UCSD-AML1 (cell line): ENCODE results near the gene PITX1.

Source experiments
- DNase-seq: peaks from one replicate; lab custom pipeline; 2025; ENCODE audit not compliant: unreplicated experiment; lab: John Stamatoyannopoulos, UW

The PITX1 gene

DNA sequence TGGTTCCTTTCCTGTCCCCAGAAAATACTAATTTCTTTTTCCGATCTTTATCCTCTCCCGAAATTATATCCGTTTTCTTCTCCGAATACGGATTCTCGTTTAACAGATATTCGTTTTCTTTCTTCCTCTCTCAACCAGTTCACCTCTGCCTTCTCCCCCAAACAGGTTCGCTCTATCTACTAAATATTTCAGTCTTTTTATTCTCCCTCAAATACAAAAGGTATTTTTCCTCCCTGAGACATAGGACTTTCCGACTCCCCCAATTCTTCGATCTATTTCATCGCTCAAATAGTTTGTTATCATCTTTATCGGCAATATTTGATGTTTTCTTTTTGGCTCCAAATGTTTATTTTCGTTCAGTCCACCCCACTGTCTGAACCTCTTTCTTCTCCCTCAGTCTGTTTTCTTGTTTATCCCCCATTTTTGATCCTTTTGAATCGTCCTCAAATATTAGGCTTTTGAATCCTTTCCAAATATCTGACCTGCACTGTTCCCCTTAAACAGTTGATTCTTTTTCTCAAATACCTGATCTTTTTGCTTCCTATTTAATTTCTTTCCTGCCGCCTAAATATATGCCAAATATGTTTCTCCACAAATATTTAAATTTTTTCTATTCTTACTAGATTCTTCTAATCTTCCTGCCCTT is 4.4 kb downstream of the PITX1 start:
- DNase-seq, result no peak

DNA sequence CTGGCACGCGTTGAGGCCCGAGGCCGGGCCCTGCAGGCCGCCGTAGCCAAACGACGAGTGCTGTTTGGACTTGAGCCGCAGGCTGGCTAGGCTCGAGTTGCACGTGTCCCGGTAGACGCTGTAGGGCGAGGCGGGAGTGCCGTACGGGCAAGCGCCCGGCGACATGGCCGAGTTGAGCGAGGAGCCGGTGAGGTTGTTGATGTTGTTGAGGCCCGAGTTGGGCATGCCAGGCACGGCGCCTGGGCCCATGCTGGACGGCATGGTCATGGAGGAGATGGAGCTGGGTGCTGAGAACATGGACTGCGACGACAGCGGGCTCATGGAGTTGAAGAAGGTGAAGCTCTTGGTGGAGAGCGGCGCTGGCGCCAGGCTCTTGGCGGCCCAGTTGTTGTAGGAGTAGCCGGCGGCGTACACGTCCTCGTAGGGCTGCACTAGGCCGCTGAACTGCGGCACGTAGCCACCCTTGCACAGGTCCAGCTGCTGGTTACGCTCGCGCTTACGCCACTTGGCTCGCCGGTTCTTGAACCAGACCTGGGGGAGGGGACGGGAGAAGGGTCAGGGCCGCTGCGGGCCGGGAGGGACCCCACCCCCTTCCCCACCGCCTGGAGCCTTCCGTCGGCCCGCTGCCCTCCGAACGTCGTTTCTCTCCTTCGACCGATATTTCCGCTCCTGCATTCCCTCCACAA is 5.1 kb downstream of the PITX1 start:
- no peak for DNase-seq

DNA sequence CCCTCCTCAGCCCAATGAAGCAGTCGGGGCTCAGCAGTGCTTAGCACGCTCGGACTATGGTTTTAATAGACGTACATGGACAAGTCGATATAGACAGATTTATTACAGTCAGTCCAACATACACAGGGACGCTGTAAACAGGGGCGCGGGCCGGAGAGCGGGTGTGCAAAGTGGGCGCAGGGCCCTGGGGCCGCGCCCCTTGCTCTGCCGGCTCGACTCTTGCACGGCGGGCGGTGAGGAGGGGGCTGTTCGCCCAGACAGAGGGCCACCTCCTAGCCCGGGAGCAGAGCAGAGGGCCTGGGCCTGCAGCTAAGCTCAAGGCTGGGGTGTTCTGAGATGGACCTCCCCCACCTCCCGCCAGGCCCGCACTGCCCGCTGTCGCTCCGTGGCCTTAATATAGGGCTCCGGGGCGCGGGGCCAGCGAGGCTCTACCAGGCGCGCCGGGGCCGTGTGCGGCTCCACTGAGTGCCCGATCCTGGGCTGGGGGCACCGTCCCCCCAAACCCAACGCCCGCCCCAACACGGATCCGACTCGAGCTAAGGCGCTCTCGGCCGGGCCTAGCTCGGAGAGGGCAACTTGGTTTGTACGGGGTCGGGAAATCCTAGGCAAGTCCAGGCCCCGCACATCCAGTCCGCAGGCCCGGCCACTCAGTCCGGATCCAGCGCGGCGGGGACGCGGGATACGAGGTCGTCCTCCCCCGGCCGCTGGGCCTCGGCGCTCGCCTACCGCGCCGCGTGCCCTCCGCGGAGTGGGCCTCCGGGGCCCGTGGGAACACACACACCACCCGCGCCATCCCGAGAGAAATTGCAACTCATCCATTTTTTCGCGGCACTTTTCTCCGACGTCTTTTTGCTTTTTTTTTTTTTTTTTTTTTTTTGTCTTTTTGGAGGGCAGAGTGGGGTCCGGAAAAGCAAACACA is 6.1 kb downstream of the PITX1 start:
- DNase-seq, result no peak

DNA sequence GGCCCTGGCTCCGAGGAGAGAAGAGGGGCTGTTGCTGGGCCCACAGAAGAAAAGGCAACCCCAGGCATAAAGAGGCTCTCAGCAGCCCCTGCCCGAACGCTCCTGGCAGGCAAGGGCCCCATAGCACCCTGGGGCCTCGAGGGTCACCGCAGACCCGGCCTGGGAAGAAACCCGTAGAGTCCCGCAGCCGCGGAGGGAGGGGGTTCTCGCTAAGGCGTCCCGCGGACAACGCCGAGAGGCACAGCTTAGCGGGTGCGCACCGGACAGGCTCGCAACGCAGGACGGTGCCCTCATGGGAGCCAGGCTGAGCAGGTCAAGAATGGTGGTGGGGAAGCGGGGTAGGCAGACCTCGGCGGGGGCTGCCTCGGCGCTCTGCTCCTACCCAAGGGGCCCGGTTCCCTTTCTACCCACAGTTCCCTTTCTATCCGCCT is 6.7 kb downstream of the PITX1 start:
- DNase-seq, result no peak

DNA sequence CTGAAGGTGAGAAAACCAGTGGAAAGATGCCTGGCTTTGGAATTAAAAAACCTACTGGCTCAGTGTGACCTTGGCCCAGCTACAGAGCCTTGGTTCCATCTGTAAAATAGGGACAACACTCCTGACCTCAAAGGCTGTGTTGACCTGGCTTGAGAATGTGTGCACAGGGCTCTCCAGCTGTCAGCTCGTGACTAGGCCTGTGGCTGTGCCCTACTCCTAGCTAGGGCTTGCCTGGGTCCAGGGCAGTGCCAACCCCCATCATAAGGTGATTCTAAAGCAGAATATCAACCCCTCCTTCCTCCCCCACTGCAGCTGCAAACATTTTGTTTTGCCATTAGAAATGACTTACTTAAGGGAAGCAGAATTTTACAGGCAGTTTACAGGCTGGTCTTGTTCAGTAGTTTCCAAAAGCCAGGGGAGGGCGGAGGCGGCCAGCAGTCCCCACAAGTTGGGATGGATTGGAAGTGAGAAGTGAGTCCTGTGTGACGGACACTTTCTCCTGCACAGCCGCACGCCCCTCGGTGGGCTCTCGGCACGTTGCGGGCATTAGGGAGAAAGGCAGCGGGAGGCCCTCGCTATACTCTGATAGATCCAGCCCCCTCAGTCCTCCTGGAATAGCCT is 7.3 kb downstream of the PITX1 start:
- no peak for DNase-seq

DNA sequence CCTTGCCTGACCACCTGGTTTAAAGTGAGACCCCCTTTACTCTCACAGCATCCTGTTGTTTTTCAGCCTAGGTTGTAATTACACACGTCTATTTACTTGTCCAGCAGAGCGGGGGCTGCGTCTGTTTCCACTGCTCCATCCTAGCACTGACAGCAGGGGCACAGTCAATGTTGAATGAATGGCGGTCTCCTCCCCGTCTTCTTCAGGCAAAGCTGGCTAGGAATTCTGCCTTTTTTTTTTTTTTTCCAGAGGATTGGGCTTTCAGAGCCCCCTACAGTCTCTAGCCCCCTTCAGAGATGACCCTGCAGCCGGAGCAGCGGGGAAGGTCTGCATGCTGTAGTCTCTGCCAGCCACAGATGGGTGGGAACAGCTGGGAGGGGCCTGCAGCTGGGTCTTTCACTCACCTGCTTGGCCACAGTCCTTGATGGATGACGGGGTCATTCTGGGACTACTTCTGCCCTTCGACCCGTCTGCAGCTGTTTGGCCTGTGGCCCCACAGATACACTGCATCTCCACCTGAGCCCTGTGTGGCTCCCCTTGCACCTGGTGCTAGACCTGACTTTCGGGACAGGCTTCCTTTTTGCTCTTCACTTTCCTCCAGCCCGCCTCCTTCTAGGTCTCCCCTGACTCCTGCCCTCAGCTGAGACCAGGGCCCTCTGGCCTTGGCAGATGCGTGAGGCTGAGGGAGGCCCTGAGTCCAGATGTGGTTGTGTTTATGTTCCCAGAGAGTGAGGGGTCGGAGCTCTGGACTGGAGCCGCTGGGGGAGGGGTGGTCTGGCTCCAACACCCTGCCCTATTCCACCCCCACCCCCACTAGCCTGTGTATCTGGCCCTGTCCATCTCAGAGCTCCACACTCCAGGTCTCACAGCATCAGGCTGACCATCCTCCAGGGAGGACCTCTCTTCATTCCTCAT is 8.0 kb downstream of the PITX1 start:
- DNase-seq, result no peak

DNA sequence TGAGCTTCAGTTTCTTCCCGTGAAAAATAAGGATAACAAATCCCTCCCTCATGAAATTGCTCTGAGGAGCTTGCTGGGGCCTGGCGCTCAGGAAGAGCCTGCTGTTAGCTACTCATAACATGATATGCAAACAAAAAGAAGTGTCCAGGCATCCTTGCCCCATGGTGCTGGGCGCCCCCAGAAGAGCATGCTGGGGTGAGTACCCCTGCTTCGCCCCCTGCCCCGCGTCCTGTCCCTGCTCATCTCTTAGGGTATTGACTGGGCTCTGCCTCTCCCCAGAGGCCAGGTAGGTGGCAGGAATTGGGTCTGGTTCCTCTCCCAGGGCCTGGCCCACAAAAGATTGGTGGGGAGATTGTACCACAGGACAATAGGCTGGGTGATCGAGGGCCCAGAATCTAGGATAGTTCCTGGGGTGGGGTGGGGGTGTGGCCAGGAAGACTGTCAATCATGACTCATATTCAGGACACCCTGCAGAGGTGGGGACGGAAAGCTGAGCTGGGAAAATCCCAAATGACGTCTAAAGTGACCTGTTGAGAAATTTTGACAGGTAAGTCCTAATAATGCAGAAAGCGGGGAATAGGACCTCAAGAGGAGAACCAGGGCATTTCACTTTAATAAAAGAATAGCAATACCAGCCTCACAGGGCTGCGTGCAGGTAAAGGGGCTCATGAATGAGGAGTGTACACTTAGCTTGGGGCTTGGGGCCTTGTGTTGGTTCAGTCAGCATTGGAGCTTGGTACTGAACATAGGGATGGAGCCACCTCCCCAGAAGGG is 8.9 kb downstream of the PITX1 start:
- no peak for DNase-seq

DNA sequence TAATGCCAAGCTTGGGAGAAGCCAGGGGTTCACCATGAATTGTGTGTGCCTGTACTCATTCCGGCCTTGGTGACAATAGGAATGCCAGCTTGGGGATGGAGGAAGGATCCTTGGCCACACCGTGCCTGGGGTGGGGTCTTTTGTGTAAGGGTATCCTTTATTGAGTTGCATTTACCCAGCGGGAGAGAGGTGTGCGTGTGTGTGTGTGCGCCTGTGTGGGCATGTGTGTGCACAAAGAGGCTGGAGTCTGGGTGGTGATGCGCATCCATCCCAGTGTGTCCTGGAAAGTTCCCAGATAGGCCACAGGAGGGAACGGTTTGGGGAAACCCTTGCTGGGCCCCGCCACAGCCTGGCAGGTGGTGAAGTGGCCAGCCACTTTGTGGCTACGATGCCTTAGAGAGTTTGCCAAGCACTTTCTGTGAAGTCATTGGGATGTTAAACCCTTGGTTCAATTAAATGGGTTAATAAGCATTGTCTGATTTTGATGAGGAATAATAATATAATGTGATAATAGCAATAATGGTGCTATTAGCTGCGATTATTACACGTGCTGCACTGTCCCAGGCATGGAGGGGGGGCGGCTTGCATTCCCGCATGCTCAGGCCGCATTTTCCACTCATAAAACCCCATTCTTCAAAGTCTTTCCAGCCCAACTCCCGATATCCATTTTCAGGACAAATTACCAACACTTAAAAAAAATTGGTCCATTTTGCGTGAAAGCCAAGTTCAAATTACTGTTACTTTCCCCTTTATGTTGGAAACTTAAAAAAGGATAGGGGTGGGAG is 13.7 kb downstream of the PITX1 start:
- no peak for DNase-seq

DNA sequence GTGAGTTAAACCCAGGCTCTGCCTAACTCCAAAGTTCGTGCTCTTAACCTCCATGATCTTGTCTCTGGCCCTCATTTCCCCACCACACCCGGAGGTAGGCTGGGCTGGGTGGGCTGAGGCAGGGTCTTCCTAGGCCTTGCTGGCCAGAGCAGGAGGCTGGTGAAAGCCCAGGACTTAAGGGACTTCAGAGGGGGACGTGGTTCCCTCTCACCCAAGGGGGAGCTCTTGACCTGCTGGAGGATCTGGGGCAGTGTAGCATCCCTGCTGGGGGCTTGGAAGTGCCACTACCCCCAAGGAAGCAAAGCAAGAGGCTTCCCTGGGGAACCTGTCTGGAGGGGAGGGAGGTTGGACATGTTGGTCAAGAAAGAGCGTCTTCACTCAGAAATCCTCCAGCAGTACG is 14.7 kb downstream of the PITX1 start:
- DNase-seq, result no peak

DNA sequence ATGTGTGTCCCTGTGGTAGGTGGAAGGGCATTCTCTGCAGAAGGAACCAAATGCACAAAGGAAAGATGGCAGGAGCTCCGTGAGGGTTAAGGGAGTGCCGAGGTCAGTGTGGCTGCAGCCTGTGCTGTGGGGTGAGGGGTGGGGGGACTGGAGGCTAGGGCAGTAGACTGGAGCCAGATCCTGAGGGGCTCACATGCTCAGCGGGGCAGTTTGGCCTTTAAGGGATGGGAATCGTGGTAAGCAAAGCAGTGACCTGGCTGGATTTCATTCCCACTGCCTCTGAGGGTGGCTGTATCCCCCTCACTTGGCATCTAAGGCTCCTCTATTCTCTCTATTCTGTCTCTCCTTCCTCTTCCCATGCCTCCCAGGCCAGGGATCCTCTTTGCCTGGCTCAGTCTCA is 15.6 kb downstream of the PITX1 start:
- DNase-seq, result no peak

DNA sequence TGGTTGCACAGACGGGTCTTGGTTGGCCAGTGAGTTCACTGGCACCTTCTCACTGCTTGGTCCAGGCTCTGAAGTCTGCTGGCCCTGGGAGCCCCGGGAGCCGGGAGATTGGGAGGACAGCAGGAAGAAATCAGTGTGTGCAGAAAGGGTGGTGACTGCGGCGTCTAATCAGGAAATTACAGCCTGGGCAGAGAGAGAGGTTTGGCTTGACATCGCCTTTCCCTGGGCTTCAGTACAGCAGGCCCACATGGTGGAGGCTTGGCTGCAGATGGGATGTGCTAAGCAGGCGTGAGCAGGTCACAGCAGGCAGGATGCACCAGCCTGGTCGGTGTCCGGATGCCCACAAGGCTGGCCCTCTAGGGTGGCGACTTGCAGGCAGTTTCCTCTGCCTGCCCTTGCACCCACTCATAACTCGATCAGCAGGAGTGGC is 17.2 kb downstream of the PITX1 start:
- DNase-seq, result no peak

DNA sequence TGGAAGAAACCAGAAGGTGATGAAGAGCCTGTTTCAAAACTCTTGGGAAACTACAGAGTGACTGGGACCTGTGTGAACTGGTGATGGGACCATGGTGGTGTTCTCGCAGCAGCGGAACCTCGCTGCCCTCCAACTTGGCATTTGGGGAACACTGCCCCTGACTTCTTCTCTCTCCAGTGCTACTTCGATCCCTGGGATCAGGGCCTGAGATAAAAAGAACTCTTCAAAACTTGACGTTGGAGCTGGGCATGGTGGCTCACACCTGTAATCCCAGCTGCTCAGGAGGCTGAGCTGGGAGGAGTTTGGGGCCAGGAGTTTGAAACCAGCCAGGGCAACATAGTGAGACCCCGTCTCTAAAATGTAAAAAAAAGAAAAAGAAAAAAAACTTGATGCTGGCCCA is 18.1 kb downstream of the PITX1 start:
- DNase-seq, result no peak

DNA sequence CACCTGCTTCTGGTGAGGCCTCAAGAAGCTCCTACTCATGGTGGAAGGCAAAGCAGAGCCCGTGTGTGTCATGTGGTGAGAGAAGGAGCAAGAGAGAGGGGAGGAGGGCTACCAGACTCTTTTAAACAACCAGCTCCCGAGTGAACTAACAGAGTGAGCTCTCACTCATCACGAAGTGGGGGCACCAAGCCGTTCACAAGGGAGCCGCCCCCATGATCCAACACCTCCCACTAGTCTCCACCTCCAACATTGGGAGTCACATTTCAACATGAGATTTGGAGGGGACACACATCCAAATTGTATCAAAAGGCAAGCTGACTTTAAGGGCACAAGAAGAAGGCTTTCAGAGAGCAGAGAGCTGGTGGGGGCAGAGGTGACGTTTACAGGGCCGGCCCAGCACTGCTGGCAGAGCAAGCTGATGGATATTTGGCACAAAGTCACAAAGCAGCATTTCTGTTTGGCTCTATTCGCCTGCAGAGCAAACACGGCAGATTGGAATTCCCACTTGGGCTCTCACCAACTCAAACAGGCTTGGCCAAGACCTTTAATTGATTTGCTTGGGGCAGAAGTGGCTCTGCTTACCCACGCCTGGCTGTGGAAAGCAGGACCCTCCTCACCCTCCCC is 20.0 kb downstream of the PITX1 start:
- no peak for DNase-seq

DNA sequence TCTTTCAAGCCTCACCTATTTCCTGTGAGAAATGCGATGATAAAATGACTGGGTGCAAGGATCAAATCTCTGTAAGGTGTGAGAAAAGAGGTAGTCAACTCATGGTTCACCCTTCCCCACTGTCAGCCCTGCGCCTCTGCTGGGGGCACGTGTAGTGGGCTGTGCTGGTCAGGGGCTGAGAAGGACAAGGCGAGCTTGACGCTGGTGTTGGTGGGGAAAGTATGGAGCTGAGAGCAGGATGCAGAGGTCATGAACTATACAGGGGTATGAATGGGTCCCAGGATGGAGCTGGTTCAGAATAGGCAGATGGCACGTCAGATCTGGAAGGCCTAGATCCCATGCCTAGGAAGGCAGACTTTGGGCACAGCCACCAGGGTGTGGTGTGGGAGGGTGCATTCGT is 20.6 kb downstream of the PITX1 start:
- no peak for DNase-seq

DNA sequence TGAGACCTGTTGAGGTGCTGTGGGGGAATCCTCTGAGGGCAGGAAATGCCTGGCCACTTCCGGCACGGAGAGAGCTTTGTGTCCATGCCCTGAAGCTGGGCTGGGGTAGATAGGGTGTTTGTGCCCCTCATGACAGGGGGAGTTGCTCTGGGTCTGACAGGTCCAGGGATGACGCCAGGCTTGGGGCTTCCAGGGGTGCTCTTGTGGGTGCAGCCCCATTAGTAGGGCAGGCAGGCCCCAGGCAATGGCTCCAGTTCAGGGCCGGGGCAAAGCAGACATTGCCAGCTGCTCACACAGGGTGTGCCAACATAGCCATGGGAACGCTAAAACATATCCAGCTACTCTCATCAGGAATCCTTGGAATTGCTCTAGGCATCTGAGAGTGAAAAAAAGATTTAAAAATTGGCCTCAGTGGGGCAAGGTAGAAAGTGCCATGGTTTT is 21.1 kb downstream of the PITX1 start:
- no peak for DNase-seq

DNA sequence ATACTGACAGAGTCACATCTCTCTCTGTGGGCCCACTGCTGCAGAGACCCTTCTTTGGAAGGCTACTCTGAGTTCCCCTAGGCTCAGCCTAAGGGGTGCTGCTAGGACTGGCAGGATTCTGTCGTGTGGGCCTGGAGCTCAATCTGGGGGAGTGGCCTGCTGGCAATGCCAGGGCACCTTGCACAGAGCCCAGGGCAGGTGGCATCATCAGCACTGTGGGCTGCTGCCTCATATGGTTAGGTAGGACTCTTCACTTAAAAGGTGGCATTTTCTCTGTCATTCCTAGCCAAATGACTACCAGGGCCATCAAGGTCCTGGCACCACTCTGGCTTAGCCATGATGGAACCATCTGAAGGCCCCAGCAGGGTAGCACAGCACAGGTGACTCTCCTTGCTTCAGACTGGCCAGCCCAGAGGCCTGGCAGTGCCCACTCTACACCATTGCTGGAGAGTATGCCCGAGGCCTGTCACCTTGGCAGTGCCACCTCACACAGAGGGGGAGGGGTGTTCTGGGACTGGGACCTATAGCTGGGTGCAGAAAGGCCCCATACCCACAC is 21.9 kb downstream of the PITX1 start:
- no peak for DNase-seq

DNA sequence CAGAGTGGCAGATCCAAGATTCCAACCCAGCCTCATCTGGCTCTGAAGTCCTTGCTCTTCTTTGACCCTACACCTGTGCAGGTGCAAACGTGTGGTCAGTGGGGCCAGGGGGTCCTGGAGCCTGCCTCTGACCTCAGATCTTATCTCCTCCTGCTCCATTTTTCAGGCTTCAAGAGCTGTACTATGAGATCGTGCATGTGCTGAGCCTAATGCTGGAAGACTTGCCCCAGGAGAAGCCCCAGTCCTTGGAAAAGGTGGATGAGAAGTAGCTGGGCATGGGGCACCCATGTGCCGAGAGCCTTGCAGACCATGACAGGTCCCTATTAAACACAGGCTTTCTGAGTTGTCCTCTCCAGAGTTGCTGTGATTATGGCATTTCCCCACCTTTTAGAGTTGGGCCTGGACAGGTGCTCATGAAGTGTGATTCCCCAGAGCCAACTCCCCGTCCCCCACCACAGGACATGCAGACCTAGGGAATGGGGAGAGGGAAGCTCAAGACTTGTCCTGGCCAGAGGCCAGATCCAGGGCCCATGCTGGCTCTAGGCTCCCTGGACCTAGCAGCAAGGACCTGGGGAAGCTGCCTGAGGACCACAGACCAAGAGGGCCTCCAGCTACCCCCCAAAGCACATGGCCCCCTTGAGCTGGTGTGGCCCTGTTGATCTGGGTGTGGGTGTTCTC is 22.5 kb downstream of the PITX1 start:
- DNase-seq, result no peak
